HG03045 (cell line): ENCODE measurements around the gene PDP2.
"Not testable (repeated sequence)": the region's sequence is repeated elsewhere in the genome, so short reads cannot be mapped to it uniquely, and the experiment has no call there.

Experiments used
- ATAC-seq: cut with Tn5 transposase; IDR thresholded peaks from one replicate; pipeline ENCODE4 v1.9.1; 2021; ENCODE audit warnings: mild to moderate bottlenecking, moderate library complexity; ENCODE audit not compliant: unreplicated experiment

PDP2 gene

GRCh38 chr16:66919569-66920298 lies 39.4 kb downstream of the PDP2 start:
- ATAC-seq, result no peak

GRCh38 chr16:66920299-66920590 lies 39.9 kb downstream of the PDP2 start:
- no peak for ATAC-seq

GRCh38 chr16:66920924-66921680 lies 40.8 kb downstream of the PDP2 start:
- ATAC-seq, result no peak

GRCh38 chr16:66921729-66922450 lies 41.6 kb downstream of the PDP2 start:
- ATAC-seq, result no peak

- ATAC-seq, result no peak
These were observed 43.0 kb downstream of the PDP2 start for GRCh38 chr16:66923247-66923731.

- no peak for ATAC-seq
These were observed 43.6 kb downstream of the PDP2 start for GRCh38 chr16:66923866-66924265.

GRCh38 chr16:66924527-66925321 lies 44.4 kb downstream of the PDP2 start:
- no peak for ATAC-seq

- no peak for ATAC-seq
These were observed 45.1 kb downstream of the PDP2 start, which contains the start of gene RRAD for GRCh38 chr16:66925322-66925840. Gene RRAD, minus strand, starts transcription at chr16:66925535. Its CDS starts 356 bp downstream, at chr16:66925179.

GRCh38 chr16:66926171-66926947 lies 46.0 kb downstream of the PDP2 start:
- no peak for ATAC-seq

- no peak for ATAC-seq
These were observed 46.7 kb downstream of the PDP2 start for GRCh38 chr16:66926961-66927436.

GRCh38 chr16:66927918-66928649 lies 47.8 kb downstream of the PDP2 start:
- no peak for ATAC-seq

- ATAC-seq, result no peak
These were observed 48.5 kb downstream of the PDP2 start for GRCh38 chr16:66928702-66929388.

- ATAC-seq, result no peak
These were observed 49.9 kb downstream of the PDP2 start for GRCh38 chr16:66930189-66930588.

- ATAC-seq, result no peak
These were observed 51.4 kb downstream of the PDP2 start for GRCh38 chr16:66931665-66932064.

GRCh38 chr16:66932076-66932475 lies 51.8 kb downstream of the PDP2 start:
- no peak for ATAC-seq

- ATAC-seq, result peak; percentile 10
These were observed 53.4 kb downstream of the PDP2 start for GRCh38 chr16:66933776-66934137.

GRCh38 chr16:66934138-66934838 lies 54.0 kb downstream of the PDP2 start, which contains the start of gene CIAO2B:
Gene CIAO2B, minus strand, starts transcription at chr16:66934402. Its CDS starts 38 bp downstream, at chr16:66934364.
- ATAC-seq, result peak; percentile 79

- ATAC-seq, result not testable (repeated sequence)
These were observed 54.6 kb downstream of the PDP2 start for GRCh38 chr16:66934839-66935313.
